NCI-H774 (cell line): ENCODE measurements around the gene RAP1GAP2.
"Not testable (repeated sequence)": the region's sequence is repeated elsewhere in the genome, so short reads cannot be mapped to it uniquely, and the experiment has no call there.

Experiments used
- DNase-seq: peaks from one replicate; lab custom pipeline; 2025; lab: John Stamatoyannopoulos, UW

The RAP1GAP2 gene

GRCh38 chr17:2967515-2967914, 171.3 kb downstream of the RAP1GAP2 start:
- no peak for DNase-seq

DNA sequence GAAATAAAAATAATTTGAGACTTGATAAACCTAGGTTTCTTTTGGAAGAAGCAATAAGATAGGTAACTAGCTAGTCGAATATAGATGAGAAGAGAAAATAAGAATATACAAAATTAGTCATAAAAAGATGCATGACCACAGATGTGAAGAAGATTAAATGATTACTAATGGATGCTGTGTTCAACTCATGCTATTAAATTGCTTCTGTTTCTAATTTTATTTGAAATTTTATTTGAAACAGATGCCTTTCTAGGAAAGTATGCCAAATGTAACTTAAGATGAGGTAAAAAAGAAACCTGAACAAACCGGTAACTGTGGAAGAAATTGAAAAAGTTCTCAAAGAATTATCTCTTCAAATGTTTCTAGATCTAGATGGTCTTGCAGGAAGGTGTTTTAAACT, 175.6 kb downstream of the RAP1GAP2 start:
- no peak for DNase-seq

DNA sequence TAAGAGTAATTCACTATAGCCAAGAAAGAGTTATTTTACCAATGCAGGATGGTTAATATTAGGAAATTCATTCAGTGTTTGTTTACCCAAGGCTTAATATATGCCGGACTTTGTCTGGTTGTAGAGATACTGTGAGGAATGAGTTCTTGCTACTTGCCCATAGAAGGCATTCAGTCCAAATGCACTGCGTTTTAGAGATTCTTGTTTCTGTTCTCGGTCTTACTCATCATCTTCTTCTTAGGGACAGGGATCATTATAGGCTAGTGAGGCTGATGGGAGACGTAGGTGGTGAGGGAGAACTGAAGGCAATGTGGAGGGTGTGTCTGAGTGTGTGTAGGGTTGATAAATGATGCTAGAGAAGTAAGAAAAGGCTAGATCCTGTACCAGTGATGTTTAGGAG, 176.5 kb downstream of the RAP1GAP2 start:
- no peak for DNase-seq

DNA sequence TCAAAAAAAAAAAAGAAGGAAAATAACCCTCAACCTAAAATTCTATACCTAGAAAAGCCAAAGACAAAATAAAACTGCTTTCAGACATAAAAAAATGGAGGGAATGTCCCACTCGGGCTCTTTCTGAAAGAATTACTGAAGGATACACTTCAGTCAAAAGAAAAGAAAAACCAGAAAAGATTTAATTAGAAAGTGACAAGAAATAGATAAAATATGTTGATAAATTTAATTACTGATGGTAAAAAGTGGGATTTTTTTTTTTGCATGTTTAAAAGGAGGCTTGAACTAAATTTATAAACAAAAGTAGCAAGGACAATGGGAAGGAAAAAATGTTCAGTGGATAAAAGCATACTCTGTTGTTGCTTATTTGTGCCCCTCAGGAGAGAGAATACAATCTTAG, 178.1 kb downstream of the RAP1GAP2 start:
- DNase-seq = no peak

GRCh38 chr17:2975469-2975958, 179.3 kb downstream of the RAP1GAP2 start:
- no peak for DNase-seq

DNA sequence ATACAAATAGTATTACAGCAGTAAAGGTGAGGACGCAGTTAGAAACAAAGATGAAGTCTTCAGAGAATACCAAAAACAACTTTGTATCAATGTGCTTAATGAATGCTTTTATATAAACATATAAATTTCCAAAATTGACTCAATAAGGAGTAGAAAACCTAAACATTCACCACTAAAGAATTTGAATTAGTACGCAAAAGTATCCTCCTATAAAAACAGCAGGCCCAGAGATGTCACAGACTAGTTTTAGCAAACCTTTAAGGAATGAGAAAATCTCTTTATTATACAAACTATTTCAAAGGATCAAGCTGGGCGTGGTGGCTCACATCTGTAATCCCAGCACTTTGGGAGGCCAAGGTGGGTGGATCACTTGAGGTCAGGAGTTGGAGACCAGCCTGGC, 180.9 kb downstream of the RAP1GAP2 start:
- no peak for DNase-seq

- no peak for DNase-seq
Measured at GRCh38 chr17:2978116-2978515, 181.9 kb downstream of the RAP1GAP2 start.

- DNase-seq = no peak
Measured at GRCh38 chr17:2978991-2979390, 182.8 kb downstream of the RAP1GAP2 start.

DNA sequence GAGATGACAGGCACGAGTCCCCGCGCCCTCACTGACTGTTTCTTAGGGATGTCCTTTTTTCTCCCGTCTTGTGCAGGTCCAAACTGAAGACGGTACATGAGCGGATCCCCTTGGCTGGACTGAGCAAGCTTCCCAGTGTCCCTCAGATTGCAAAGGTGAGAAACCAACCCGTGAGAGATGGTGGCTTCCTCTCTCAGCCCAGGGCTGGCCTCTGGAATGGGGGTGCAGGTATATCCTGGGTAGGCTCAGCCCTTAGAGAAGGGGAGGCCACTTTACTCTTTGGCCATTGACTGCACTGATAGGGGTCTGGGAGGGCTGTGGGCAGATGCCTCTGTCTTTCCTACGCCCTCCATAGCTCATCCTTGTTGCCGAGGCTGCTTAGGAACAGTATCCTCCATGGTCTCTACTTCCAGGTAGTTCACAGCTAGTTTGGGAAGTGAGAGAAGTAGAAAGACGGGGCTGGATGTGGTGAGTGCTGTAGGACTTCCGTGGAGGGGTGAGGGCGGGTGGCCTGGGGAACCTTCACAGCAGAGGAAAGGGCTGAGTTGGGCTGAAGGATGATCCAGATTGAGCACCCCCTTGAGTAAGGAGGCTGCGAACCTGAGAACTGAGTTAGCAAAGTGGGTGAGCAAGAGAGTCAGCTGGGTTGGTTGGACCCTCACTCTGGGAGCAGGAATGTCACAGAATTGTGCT, 184.1 kb downstream of the RAP1GAP2 start:
- DNase-seq = no peak

- no peak for DNase-seq
Measured at GRCh38 chr17:2980904-2981246, 184.6 kb downstream of the RAP1GAP2 start.

GRCh38 chr17:2981325-2981724, 185.1 kb downstream of the RAP1GAP2 start:
- no peak for DNase-seq

- DNase-seq = no peak
Measured at GRCh38 chr17:2982854-2983253, 186.6 kb downstream of the RAP1GAP2 start.

GRCh38 chr17:2983255-2983654, 187.0 kb downstream of the RAP1GAP2 start:
- DNase-seq = no peak

GRCh38 chr17:2985318-2985717, 189.1 kb downstream of the RAP1GAP2 start:
- DNase-seq = no peak

DNA sequence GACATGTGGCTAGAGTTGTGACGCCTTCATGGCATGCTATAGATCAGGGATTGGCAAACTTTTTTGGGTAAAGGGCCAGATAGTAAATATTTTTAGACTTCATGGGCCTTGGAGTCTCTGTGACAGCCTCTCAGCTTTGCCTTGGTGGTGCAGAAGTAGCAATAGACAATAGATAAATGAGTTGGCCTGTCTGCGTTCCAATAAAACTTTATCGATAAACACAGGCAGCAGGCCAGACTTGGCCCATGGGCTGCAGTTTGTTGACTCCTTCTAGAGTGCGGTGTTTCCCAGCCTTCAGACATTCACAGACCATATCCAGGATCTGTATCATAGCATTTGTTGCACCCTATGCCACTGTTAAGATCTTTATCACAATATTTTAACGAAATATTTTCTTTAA, 190.7 kb downstream of the RAP1GAP2 start:
- no peak for DNase-seq

DNA sequence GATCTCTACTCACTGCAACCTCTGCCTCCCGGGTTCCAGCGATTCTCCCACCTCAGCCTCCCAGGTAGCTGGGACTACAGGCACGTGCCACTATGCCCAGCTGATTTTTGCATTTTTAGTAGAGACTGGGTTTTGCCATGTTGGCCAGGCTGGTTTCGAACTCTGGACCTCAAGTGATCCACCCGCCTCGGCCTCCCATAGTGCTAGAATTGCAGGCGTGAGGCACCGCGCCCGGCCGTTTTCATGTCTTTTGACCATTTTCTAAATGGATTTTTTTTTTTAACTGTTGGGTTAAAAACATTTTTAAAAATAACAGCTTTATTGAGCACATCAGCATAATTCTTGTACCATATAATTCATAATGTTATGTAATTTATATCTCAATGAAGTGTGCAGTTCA, 193.2 kb downstream of the RAP1GAP2 start:
- not testable (repeated sequence) for DNase-seq

DNA sequence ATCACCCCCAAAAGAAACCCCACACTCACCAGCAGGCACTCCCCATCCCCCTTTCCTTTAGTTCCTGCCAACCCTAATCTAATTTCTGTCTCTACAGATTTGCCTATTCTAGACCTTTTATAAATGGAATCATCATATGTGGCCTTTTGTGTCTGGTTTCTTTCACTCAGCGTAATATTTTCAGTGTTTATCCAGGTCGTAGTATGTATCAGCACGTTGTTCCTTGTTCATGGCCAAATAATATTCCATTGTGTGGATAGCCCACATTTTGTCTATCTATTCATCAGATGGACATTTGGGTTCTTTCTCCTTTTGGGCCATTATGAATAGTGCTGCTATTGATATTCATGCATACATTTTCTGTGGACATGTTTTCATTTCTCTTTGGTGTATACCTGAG, 193.6 kb downstream of the RAP1GAP2 start:
- DNase-seq = no peak

DNA sequence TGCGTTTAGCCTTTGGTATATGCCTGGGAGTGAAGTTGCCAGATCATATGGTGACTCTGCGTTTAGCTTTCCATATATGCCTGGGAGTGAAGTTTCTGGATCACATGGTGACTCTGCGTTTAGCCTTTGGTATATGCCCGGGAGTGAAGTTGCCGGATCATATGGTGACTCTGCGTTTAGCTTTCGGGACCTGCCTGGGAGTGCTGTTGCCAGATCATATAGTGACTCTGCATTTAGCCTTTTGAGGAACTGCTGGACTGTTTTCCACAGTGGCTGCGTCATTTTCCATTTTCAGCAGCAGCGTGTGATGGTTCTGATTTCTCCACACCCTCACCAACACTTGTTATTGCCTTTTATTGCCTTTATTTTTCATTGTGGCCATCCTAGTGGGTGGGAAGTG, 194.2 kb downstream of the RAP1GAP2 start:
- DNase-seq = no peak

GRCh38 chr17:2991396-2992180, 195.3 kb downstream of the RAP1GAP2 start:
- not testable (repeated sequence) for DNase-seq

GRCh38 chr17:2994441-2994840, 198.2 kb downstream of the RAP1GAP2 start:
- no peak for DNase-seq

GRCh38 chr17:2995377-2995776, 199.1 kb downstream of the RAP1GAP2 start:
- no peak for DNase-seq

- no peak for DNase-seq
Measured at GRCh38 chr17:2995886-2996809, 199.9 kb downstream of the RAP1GAP2 start.
